GM18520 (cell line): Measurements from ENCODE around the gene DLK2.
"Not testable (repeated sequence)": the region's sequence is repeated elsewhere in the genome, so short reads cannot be mapped to it uniquely, and the experiment has no call there.

Experiments used
- ATAC-seq: cut with Tn5 transposase; IDR thresholded peaks from one replicate; pipeline ENCODE4 v1.9.1; 2021; ENCODE audit not compliant: unreplicated experiment

DLK2 gene

GRCh38 chr6:43488667-43489276, 33.4 kb upstream of the DLK2 start:
- no peak for ATAC-seq

- ATAC-seq = no peak
Observed at GRCh38 chr6:43481591-43482236, 26.4 kb upstream of the DLK2 start.

GRCh38 chr6:43481075-43481474, 25.7 kb upstream of the DLK2 start:
- no peak for ATAC-seq

GRCh38 chr6:43478008-43478372, 22.6 kb upstream of the DLK2 start:
- no peak for ATAC-seq

GRCh38 chr6:43477235-43478007, 22.1 kb upstream of the DLK2 start, which contains the start of gene TJAP1:
TSS of gene TJAP1 (plus strand) at chr6:43477570. CDS start at chr6:43499002, 21,432 bp downstream.
- ATAC-seq = peak; percentile 65

GRCh38 chr6:43476746-43477145, 21.4 kb upstream of the DLK2 start:
- ATAC-seq = no peak

- no peak for ATAC-seq
Observed at GRCh38 chr6:43475516-43475915, 20.2 kb upstream of the DLK2 start.

GRCh38 chr6:43472515-43472914, 17.2 kb upstream of the DLK2 start:
- no peak for ATAC-seq

- ATAC-seq = no peak
Observed at GRCh38 chr6:43471399-43471798, 16.1 kb upstream of the DLK2 start.

- ATAC-seq = no peak
Observed at GRCh38 chr6:43469947-43470346, 14.6 kb upstream of the DLK2 start.

GRCh38 chr6:43468748-43469681, 13.7 kb upstream of the DLK2 start:
- no peak for ATAC-seq

- no peak for ATAC-seq
Observed at GRCh38 chr6:43468240-43468639, 12.9 kb upstream of the DLK2 start.

GRCh38 chr6:43467752-43468151, 12.4 kb upstream of the DLK2 start:
- no peak for ATAC-seq

GRCh38 chr6:43467265-43467664, 11.9 kb upstream of the DLK2 start:
- ATAC-seq = not testable (repeated sequence)

GRCh38 chr6:43465948-43466347, 10.6 kb upstream of the DLK2 start:
- no peak for ATAC-seq

GRCh38 chr6:43464337-43464736, 9.0 kb upstream of the DLK2 start:
- no peak for ATAC-seq

- no peak for ATAC-seq
Observed at GRCh38 chr6:43461936-43462335, 6.6 kb upstream of the DLK2 start.

GRCh38 chr6:43460032-43460431, 4.7 kb upstream of the DLK2 start:
- no peak for ATAC-seq

GRCh38 chr6:43459535-43459934, 4.2 kb upstream of the DLK2 start:
- ATAC-seq = no peak

GRCh38 chr6:43458154-43458553, 2.8 kb upstream of the DLK2 start:
- not testable (repeated sequence) for ATAC-seq

- no peak for ATAC-seq
Observed at GRCh38 chr6:43457643-43458042, 2.3 kb upstream of the DLK2 start.
